NCI-H526 treated with DMSO at 0.1 percent for 48 hours (cell line): ENCODE results near the gene WWC2.
"Not testable (repeated sequence)": the region's sequence is repeated elsewhere in the genome, so short reads cannot be mapped to it uniquely, and the experiment has no call there.

Experiments
- DNase-seq: peaks from one replicate; lab custom pipeline; 2025; lab: John Stamatoyannopoulos, UW

The WWC2 gene

DNA sequence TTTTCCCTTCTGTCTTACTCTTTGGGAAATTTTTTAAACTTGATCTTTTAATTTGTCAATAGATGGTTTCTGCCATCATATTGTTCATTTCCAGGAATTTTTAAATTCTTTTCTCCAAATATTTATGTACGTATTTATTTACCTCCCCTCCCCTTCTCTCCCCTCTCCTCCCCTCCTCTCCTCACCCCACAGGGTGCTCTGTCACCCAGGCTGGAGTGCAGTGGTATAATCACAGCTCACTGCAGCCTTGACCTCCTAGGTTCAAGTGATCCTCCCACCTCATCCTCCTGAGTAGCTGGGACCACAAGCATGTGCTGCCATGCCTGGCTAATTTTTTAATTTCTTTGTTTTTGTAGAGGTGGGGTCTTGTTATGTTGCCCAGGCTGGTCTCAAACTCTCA, 73.8 kb downstream of the WWC2 start:
- DNase-seq, result no peak

GRCh38 chr4:183173580-183174526, 74.8 kb downstream of the WWC2 start:
- no peak for DNase-seq

GRCh38 chr4:183175631-183176232, 76.7 kb downstream of the WWC2 start:
- no peak for DNase-seq

- no peak for DNase-seq
These were observed 77.9 kb downstream of the WWC2 start for GRCh38 chr4:183177001-183177400.

GRCh38 chr4:183178201-183178600, 79.1 kb downstream of the WWC2 start:
- DNase-seq, result no peak

DNA sequence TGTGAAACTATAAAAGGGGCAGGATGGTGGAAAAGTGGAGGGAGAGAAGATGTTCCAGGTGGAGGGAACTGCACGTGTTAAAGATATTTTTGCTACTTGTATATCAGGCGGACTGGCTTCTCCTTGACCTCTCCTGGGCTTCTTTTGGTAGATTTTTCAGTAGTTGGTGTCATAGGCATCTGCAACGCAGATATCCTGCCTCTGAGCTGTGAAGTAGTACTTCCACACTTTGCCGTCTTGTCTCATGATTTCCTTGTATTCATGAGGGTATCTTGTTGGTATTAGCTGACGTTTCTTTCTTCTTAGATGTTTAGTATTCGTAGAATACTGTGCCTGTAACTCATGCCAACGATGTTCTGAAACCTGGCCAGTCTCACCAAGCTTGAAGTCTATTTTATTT, 81.0 kb downstream of the WWC2 start:
- DNase-seq, result no peak

DNA sequence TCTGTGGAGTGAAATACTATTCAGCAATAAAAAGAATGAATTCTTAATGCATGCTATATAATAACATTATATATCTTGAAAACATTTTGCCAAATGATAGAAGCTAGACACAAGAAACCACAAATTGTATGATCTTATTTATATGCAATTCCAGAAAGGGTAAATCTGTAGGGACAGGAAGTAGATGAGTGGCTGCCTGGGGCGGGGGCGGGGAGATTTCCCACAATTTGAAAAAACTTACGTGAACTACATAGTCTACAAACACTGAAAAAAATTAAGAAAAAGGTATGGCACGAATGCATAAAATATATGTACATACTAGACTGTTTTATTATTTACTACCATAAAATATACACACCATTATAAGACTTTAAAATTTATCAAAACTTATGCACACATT, 81.6 kb downstream of the WWC2 start:
- no peak for DNase-seq

- no peak for DNase-seq
These were observed 82.0 kb downstream of the WWC2 start for GRCh38 chr4:183181081-183181480.

DNA sequence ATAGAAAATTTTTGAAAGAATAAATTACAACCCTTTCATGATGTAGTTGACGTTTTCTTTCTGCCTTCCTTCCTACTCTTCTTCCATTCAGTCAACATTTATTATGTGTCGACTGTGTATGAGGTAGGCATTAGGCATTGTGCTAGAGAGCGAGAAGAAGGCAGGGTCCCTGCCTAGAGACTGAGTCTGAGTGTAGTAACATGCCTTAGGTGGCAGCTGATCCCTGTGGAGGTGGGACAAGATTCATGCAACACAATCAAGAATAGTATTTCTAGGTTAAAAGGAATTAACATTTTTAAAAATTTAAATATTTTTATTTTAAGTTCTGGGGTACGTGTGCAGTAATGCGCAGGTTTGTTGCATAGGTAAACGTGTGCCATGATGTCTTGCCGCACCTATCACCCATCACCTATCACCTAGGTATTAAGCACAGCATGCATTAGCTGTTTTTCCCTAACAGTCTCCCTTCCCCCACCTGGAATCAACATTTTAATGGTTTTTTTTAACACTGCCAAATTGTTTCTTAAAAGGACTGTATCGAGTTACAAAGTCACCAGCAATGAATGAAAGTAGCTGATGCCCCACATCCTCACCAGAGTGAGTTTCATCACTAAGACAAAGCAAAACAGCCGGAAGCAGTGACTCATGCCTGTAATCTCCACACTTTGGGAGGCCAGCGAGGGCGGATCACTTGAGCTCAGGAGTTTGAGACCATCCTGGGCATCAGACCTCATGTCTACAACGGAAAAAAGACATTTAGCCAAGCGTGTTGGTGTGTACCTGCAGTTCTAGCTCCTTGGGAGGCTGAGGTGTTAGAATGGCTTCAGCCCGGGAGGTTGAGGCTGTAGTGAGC, 84.0 kb downstream of the WWC2 start:
- DNase-seq, result no peak

- no peak for DNase-seq
These were observed 85.0 kb downstream of the WWC2 start for GRCh38 chr4:183183906-183184535.

DNA sequence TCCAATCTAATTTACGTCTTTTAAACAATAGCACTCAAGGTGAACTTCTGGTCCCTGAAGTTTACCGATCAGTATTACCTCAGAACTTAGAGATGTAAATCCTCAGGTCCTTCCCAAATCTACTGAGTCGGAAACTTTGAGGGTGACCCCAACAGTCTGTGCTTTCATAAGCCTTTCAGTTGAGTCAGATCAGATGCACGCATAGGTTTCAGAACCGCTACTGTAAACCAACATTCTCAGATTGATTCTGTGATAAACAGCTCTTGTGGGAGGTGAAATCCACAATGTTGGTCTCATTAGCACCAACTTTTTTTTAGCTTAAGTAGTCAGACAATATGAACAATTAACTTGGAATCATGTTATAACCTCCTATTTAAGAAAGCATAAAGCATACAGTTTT, 86.0 kb downstream of the WWC2 start:
- no peak for DNase-seq

GRCh38 chr4:183185559-183185958, 86.5 kb downstream of the WWC2 start:
- no peak for DNase-seq

DNA sequence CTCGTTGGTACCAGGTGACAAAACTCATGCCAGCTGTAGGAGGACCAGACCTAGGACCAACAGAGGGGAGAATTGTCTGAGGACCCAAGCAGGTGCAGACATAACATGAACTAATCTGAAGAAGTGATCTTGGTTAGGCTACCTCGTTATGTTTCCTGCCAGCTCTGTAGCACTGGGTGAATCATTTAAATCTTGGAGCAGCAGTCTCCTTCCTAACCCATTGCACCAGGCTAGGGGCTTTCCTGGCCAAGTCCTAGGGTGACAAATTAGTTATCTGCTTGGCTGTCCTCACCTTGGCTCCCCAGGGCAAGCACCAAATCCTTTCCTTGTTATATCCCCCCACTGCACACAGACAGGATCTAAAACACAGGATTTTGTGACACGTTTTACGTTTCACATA, 87.8 kb downstream of the WWC2 start:
- no peak for DNase-seq

DNA sequence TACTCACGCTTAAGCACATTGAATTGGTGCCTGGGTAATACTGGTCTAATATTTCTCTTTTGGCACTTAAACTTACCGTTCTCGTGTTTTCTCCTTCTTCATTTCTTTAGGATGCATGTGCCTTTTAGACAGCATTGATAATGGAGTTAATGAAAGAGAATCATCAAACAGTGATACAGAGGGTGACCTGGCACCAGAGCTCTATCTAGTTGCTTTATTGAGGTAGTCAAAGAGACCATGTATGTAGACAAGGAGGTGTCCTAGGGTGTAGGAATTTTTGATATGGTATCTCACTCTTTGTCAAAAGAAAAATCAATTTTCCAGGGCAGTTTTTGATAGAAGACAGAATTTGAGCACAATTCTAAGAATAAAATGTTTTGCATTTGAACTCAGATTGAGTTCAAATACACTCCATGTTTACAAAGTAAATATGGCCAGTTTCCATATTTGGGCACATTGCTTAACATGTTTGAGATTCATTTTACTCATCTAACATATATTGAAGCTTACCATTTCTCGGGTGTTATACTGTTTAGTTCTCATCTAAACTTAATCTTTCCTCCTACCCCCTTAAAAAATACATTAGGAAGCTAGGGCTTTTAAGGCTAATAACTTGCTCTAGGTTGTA, 92.0 kb downstream of the WWC2 start:
- no peak for DNase-seq

GRCh38 chr4:183191630-183192029, 92.6 kb downstream of the WWC2 start:
- no peak for DNase-seq

GRCh38 chr4:183192571-183192970, 93.5 kb downstream of the WWC2 start:
- DNase-seq, result no peak

GRCh38 chr4:183193730-183194338, 94.8 kb downstream of the WWC2 start:
- not testable (repeated sequence) for DNase-seq

DNA sequence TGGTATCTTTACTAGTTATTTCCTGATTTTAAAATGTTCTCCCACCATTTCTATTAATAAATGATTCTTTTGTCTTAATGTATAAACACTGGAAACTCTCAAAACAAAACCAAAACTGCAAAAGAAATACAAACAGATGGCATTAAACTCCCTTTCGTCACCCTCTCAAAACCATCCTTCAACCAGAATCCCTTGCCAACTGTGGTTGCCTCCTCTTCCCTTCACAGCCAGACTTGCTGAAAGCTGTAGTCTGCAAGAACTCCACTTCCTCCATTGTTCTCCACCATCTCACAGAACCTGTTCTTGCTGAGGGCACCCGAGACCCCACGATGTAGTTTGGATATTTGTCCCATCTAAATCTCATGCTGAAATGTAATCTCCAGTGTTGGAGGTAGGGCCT, 96.5 kb downstream of the WWC2 start:
- no peak for DNase-seq

GRCh38 chr4:183197140-183197539, 98.1 kb downstream of the WWC2 start:
- DNase-seq, result no peak

GRCh38 chr4:183200453-183200852, 101.4 kb downstream of the WWC2 start:
- no peak for DNase-seq

DNA sequence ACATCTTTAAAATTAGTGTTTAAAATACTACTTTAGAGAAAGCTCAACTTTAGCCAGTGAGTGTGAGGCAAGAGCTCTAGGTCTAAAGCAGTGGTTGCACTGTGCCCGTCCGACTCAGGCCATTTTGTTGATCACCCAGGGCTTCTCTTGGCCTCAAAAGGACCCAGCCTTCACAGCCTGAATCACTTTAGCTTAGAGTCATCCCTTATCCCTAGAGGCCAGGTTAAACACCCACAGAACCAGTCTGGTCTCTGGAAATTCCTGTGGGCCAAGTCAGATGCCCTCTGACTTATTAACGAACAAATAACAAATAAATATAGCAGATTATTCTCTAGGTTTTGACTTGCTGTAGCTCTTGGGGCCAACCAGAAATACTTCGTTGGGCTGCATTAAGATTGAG, 102.3 kb downstream of the WWC2 start:
- DNase-seq, result no peak
